ENCODE data around the gene TMEM132D.

TMEM132D gene

GRCh38 chr12:129089576-129089975 is 814.2 kb downstream of the TMEM132D start:
- Histone ChIP-seq H3K36me3 (ENCODE audit: control insufficient read depth, insufficient read depth, low read length) (no peaks in the 10 kb centered on the region), H3K4me3 (replicated peaks; ENCODE audit: low read depth, low read length) (no peak overlapping the region), H3K27me3 (replicated peaks; ENCODE audit: control insufficient read depth, insufficient read depth, low read length) (no peaks in the 10 kb centered on the region)
- TF ChIP-seq CTCF (IDR thresholded peaks at IDR 0.05; ENCODE audit: insufficient read depth, low read length, poor library complexity, severe bottlenecking), result no peak
- no peak for DNase-seq (ENCODE audit: extremely low read depth, insufficient read length)

GRCh38 chr12:129084875-129085826 is 818.7 kb downstream of the TMEM132D start:
- no peak for DNase-seq (ENCODE audit: extremely low read depth, insufficient read length)
- Histone ChIP-seq H3K36me3 (ENCODE audit: control insufficient read depth, insufficient read depth, low read length) (no peaks in the 10 kb centered on the region), H3K27me3 (replicated peaks; ENCODE audit: control insufficient read depth, insufficient read depth, low read length) (no peaks in the 10 kb centered on the region), H3K4me3 (replicated peaks; ENCODE audit: low read depth, low read length) (no peak overlapping the region)
- TF ChIP-seq CTCF (IDR thresholded peaks at IDR 0.05; ENCODE audit: insufficient read depth, low read length, poor library complexity, severe bottlenecking), result no peak

- TF ChIP-seq CTCF (IDR thresholded peaks at IDR 0.05; ENCODE audit: insufficient read depth, low read length, poor library complexity, severe bottlenecking), result no peak
- Histone ChIP-seq H3K27me3 (replicated peaks; ENCODE audit: control insufficient read depth, insufficient read depth, low read length) (no peaks in the 10 kb centered on the region), H3K36me3 (ENCODE audit: control insufficient read depth, insufficient read depth, low read length) (no peaks in the 10 kb centered on the region), H3K4me3 (replicated peaks; ENCODE audit: low read depth, low read length) (no peak overlapping the region)
- DNase-seq (ENCODE audit: extremely low read depth, insufficient read length), result no peak
Observed at GRCh38 chr12:129083121-129083840, 820.5 kb downstream of the TMEM132D start.

GRCh38 chr12:129082441-129082840 is 821.4 kb downstream of the TMEM132D start:
- no peak for TF ChIP-seq CTCF (IDR thresholded peaks at IDR 0.05; ENCODE audit: insufficient read depth, low read length, poor library complexity, severe bottlenecking)
- H3K27me3 ChIP-seq (replicated peaks; ENCODE audit: control insufficient read depth, insufficient read depth, low read length), result no peaks in the 10 kb centered on the region

GRCh38 chr12:129081755-129082250 is 822.0 kb downstream of the TMEM132D start:
- Histone ChIP-seq H3K36me3 (ENCODE audit: control insufficient read depth, insufficient read depth, low read length) (no peaks in the 10 kb centered on the region), H3K27me3 (replicated peaks; ENCODE audit: control insufficient read depth, insufficient read depth, low read length) (no peaks in the 10 kb centered on the region), H3K4me3 (replicated peaks; ENCODE audit: low read depth, low read length) (no peak overlapping the region)
- no peak for DNase-seq (ENCODE audit: extremely low read depth, insufficient read length)
- no peak for TF ChIP-seq CTCF (IDR thresholded peaks at IDR 0.05; ENCODE audit: insufficient read depth, low read length, poor library complexity, severe bottlenecking)

More at GRCh38 chr12:129082441-129082840, 821.4 kb downstream of the TMEM132D start:
- no peak for DNase-seq (ENCODE audit: extremely low read depth, insufficient read length)
- Histone ChIP-seq H3K4me3 (replicated peaks; ENCODE audit: low read depth, low read length) (no peak overlapping the region), H3K36me3 (ENCODE audit: control insufficient read depth, insufficient read depth, low read length) (no peaks in the 10 kb centered on the region)

Measured in GM06990 (cell line).